Keratinocyte (primary cell): ENCODE results near the gene PASD1.

ENCODE experiments used
- CTCF ChIP-seq, 3 experiments: IDR thresholded peaks in 1 of 3; conservative IDR thresholded peaks in 1 of 3; optimal IDR thresholded peaks in 1 of 3; 2 replicates in 2 of 3; 3 replicates in 1 of 3; pipeline versions ENCODE3 to v1.5.1; 2011; ENCODE audit warnings: low read length in 3 of 3, mild to moderate bottlenecking in 3 of 3, moderate library complexity in 2 of 3, control low read depth in 1 of 3, inconsistent platforms in 1 of 3; ENCODE audit not compliant: insufficient read depth in 2 of 3; ENCODE audit errors: extremely low read depth in 1 of 3
- EZH2 ChIP-seq: IDR thresholded peaks from one replicate; pipeline ENCODE4 v1.6.1; 2012; ENCODE audit warnings: inconsistent platforms, mild to moderate bottlenecking, low read length, moderate library complexity

- no peak for TF ChIP-seq CTCF (optimal IDR thresholded peaks at IDR 0.05 in 1 of 3, IDR thresholded peaks at IDR 0.05 in 1 of 3, conservative IDR thresholded peaks at IDR 0.05 in 1 of 3; ENCODE audit: extremely low read depth in 1 of 3, insufficient read depth in 2 of 3, low read length in 3 of 3)
- no peak for TF ChIP-seq EZH2
Observed at GRCh38 chrX:151538190-151539122, 25.0 kb upstream of the PASD1 start.
